ENCODE measurements around the gene ACOX1.

DNA sequence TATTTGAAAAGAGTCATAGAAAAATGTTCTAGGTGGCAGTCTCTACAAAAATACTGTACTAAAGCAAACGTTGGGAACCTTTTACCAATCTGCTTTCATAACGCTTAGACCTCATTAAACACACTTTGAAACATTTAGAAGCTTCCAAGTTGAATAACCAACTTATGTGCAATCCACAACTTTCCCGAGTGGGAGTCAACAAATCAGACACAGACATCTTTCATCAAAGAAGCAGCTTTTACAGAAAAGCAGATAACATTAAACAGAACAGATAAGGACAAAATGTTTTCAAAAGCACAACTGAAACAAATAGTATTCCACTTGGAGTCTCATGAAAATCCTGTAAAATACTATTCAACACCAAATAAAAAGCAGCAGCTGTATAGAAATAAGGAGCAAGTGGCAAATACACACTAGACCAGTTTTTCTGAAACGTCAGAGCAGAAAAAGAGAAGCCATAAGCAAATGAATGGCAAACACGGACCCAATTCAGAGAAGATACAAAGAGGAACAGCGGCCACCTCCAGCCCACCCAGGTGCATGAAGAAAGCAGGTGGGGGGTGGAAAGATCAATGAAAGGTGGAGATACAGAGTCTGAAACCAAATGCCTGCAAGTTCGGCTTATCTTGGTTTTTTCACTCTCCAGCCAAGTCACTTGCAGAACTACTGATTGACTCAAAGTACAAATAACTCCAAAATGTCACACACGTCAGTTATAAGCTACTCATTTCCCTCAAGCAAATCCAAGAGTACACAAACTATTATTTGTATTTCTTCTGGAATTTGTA is 19.7 kb downstream of the ACOX1 start:
- TF ChIP-seq, protein P1, sequence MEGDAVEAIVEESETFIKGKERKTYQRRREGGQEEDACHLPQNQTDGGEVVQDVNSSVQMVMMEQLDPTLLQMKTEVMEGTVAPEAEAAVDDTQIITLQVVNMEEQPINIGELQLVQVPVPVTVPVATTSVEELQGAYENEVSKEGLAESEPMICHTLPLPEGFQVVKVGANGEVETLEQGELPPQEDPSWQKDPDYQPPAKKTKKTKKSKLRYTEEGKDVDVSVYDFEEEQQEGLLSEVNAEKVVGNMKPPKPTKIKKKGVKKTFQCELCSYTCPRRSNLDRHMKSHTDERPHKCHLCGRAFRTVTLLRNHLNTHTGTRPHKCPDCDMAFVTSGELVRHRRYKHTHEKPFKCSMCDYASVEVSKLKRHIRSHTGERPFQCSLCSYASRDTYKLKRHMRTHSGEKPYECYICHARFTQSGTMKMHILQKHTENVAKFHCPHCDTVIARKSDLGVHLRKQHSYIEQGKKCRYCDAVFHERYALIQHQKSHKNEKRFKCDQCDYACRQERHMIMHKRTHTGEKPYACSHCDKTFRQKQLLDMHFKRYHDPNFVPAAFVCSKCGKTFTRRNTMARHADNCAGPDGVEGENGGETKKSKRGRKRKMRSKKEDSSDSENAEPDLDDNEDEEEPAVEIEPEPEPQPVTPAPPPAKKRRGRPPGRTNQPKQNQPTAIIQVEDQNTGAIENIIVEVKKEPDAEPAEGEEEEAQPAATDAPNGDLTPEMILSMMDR (IDR thresholded peaks at IDR 0.05), result no peak
- TF ChIP-seq MXI1 (IDR thresholded peaks at IDR 0.05; ENCODE audit: low read depth, low read length) (no peak), EP300 (IDR thresholded peaks at IDR 0.05; ENCODE audit: borderline replicate concordance in 1 of 2, low read depth in 1 of 2, low read length in 1 of 2) (no peak), RAD21 (IDR thresholded peaks at IDR 0.05; ENCODE audit: low read length) (no peak), TCF12 (IDR thresholded peaks at IDR 0.05) (no peak), FOSL2 (IDR thresholded peaks at IDR 0.05; ENCODE audit: borderline replicate concordance, low read depth) (no peak), POLR2AphosphoS5 (IDR thresholded peaks at IDR 0.05; ENCODE audit: low read depth, low read length) (no peak), MEF2A (IDR thresholded peaks at IDR 0.05; ENCODE audit: borderline replicate concordance, low read depth) (no peak), SMC3 (IDR thresholded peaks at IDR 0.05; ENCODE audit: low read depth, low read length) (no peak), TEAD4 (IDR thresholded peaks at IDR 0.05; ENCODE audit: borderline replicate concordance, insufficient read depth) (no peak), SIN3A (IDR thresholded peaks at IDR 0.05; ENCODE audit: borderline replicate concordance, low read depth, low read length) (no peak)

All from SK-N-SH (cell line).